ENCODE measurements around the gene BSN.

The BSN gene

DNA sequence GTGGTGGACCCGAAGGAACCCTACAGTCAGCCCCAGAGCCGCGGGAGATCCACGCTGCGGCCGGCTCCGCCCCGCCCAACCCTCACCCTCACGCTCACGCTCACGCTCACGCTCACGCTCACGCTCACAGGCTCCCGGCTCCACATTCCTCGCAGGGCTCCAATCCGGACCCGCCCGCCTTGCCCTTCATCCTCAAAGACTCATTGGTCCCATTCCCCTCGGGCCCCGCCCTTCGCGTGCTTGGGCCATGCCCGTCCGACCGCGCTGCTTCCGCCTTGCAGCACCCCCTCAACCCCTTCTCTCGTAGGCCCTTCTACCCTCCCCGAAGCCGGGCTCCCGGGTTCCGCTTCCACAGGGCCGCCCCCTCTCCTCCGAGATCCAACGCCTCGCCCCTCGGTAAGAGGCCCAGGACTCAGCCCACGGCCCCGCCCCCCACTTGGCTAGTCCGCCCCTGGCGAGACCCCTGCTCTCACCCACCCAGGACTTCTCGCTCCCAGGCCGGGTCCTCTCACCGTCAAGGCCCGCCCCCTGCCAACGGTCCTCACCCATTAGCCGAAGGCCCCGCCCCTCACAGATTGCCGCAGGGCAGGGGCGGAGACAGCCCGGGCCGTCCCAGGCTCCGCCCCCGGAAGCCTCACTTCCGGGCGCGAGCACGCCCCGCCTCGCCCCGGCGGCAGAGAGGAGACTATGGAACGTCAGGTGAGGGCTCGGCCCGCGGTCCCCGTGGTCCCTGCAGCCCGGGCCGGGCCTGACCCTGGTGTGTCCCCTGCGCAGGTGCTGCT is 119.6 kb downstream of the BSN start, which contains the start of gene APEH:
Gene APEH (plus strand): TSS at position 637 of the 782 bp plus-strand sequence. CDS start 51 bp downstream, at position 688.
- H3K27ac ChIP-seq (ENCODE audit: low read length): peak within 1 kb of the TSS; percentile 78
- peak within 1 kb of the TSS; percentile 95 for H3K4me3 ChIP-seq (ENCODE audit: low read length)
- H3K27me3 ChIP-seq (ENCODE audit: low read depth, low read length): no peaks in the 10 kb centered on the region
- H3K9me3 ChIP-seq (ENCODE audit: insufficient read depth, low read length): no peaks in the 10 kb centered on the region
- peak within 1 kb of the TSS; percentile 51; the same call in 1 of the 2 replicates for H2AFZ ChIP-seq (ENCODE audit: low read depth, low read length)
- peak within 1 kb of the TSS; percentile 96 for H3K4me2 ChIP-seq (ENCODE audit: low read length)
- peaks cover 32% of the 10 kb centered on the region for H3K36me3 ChIP-seq (replicated peaks; ENCODE audit: low read depth, low read length)
- peaks cover 31% of the 10 kb centered on the region for H3K79me2 ChIP-seq (ENCODE audit: low read length)
- peaks cover 12% of the 10 kb centered on the region for H3K4me1 ChIP-seq (ENCODE audit: low read length)
- TF ChIP-seq, protein P1, sequence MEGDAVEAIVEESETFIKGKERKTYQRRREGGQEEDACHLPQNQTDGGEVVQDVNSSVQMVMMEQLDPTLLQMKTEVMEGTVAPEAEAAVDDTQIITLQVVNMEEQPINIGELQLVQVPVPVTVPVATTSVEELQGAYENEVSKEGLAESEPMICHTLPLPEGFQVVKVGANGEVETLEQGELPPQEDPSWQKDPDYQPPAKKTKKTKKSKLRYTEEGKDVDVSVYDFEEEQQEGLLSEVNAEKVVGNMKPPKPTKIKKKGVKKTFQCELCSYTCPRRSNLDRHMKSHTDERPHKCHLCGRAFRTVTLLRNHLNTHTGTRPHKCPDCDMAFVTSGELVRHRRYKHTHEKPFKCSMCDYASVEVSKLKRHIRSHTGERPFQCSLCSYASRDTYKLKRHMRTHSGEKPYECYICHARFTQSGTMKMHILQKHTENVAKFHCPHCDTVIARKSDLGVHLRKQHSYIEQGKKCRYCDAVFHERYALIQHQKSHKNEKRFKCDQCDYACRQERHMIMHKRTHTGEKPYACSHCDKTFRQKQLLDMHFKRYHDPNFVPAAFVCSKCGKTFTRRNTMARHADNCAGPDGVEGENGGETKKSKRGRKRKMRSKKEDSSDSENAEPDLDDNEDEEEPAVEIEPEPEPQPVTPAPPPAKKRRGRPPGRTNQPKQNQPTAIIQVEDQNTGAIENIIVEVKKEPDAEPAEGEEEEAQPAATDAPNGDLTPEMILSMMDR (IDR thresholded peaks at IDR 0.05; ENCODE audit: low read depth, low read length): no peak
- TF ChIP-seq EZH2phosphoT487 (IDR thresholded peaks at IDR 0.05; ENCODE audit: low read depth): no peak
- peak within 1 kb of the TSS; percentile 94 for H3K9ac ChIP-seq (ENCODE audit: low read length)
- H4K20me1 ChIP-seq (ENCODE audit: insufficient read depth, low read length): peaks cover 4% of the 10 kb centered on the region; the same call in 1 of the 2 replicates

DNA sequence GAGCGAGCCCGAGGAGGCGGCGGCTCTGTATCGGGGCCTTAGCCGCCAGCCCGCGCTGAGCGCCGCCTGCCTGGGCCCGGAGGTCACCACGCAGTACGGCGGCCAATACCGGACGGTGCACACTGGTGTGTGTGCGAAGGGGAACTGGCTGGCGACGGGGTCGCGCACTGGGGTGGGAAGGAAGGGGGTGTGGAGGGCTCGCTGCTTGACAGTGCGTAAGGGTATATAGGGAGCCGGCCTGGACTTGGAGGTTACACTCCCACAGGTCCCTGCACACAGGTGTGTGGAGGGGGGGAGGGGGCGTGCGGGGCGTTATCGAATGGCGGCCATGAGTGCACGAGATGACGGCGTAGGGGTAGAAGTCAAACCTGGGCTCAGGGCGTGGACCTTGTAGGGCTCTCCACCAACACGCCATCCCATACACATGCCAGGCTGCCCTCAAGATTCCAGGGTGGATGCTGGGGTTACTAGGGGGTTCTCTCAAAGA is 120.3 kb downstream of the BSN start:
- Histone ChIP-seq H3K4me2 (ENCODE audit: low read length) (peak overlapping the region; percentile 90), H3K4me3 (ENCODE audit: low read length) (peak overlapping the region; percentile 95), H3K79me2 (ENCODE audit: low read length) (peaks cover 31% of the 10 kb centered on the region), H3K4me1 (ENCODE audit: low read length) (peaks cover 12% of the 10 kb centered on the region), H4K20me1 (ENCODE audit: insufficient read depth, low read length) (peaks cover 4% of the 10 kb centered on the region; the same call in 1 of the 2 replicates), H3K9ac (ENCODE audit: low read length) (peak overlapping the region; percentile 94), H3K36me3 (replicated peaks; ENCODE audit: low read depth, low read length) (peaks cover 38% of the 10 kb centered on the region), H3K27me3 (ENCODE audit: low read depth, low read length) (no peaks in the 10 kb centered on the region), H3K9me3 (ENCODE audit: insufficient read depth, low read length) (no peaks in the 10 kb centered on the region), H3K27ac (ENCODE audit: low read length) (peak overlapping the region; percentile 78), H2AFZ (ENCODE audit: low read depth, low read length) (no peak overlapping the region; the same call in 1 of the 2 replicates)
- no peak for TF ChIP-seq EZH2phosphoT487 (IDR thresholded peaks at IDR 0.05; ENCODE audit: low read depth)
- TF ChIP-seq, protein P1 (IDR thresholded peaks at IDR 0.05; ENCODE audit: low read depth, low read length): no peak

DNA sequence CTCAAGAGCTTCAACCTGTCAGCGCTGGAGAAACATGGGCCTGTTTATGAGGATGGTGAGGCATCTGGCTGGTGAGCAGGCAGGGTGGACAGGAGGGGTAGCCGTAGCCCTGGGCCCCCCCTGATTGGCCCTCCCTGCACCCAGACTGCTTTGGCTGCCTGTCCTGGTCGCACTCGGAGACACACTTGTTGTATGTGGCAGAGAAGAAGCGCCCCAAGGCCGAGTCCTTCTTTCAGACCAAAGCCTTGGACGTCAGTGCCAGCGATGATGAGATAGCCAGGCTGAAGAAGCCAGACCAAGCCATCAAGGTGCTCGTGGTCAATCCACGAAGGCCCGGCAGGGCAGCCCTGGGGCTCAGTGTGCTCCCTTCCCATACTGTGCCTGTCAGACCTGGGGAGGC is 121.6 kb downstream of the BSN start:
- Histone ChIP-seq H3K4me2 (ENCODE audit: low read length) (no peak overlapping the region), H3K36me3 (replicated peaks; ENCODE audit: low read depth, low read length) (peaks cover 45% of the 10 kb centered on the region), H3K79me2 (ENCODE audit: low read length) (peaks cover 31% of the 10 kb centered on the region), H4K20me1 (ENCODE audit: insufficient read depth, low read length) (peaks cover 4% of the 10 kb centered on the region; the same call in 1 of the 2 replicates), H3K27ac (ENCODE audit: low read length) (no peak overlapping the region), H3K9ac (ENCODE audit: low read length) (no peak overlapping the region), H3K4me3 (ENCODE audit: low read length) (no peak overlapping the region), H2AFZ (ENCODE audit: low read depth, low read length) (no peak overlapping the region), H3K27me3 (ENCODE audit: low read depth, low read length) (no peaks in the 10 kb centered on the region), H3K9me3 (ENCODE audit: insufficient read depth, low read length) (no peaks in the 10 kb centered on the region), H3K4me1 (ENCODE audit: low read length) (peaks cover 12% of the 10 kb centered on the region)
- no peak for TF ChIP-seq EZH2phosphoT487 (IDR thresholded peaks at IDR 0.05; ENCODE audit: low read depth)
- TF ChIP-seq, protein P1 (IDR thresholded peaks at IDR 0.05; ENCODE audit: low read depth, low read length): no peak

DNA sequence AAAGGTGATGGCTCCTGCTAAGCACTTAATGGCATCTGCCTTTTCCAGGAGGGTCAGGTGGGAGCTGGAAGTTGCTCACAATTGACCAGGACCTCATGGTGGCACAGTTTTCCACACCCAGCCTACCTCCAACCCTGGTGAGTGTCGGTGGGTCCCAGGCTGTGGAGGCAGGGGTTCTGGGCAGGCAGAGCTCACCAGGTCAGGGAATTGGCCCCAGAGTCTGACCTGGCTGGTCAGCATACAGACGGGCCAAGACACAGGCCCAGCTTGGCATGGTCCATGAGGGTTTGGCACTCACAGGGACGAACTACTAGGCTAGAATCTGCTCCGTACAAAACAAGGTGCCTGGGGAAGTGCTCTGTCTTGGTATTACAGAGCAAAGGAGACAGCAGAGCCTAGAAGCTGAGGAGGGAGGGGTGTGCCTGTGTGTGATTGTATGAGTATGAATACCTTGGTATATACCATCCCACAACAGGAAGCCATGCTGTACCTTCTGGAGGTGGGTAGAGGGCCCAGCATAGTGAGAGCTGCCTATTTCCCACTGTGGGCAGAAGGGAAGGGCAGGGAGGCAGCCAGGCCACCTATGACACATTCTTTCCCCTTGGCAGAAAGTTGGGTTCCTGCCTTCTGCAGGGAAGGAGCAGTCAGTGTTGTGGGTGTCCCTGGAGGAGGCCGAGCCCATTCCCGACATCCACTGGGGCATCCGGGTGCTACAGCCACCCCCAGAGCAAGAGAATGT is 126.4 kb downstream of the BSN start:
- TF ChIP-seq, protein P1 (IDR thresholded peaks at IDR 0.05; ENCODE audit: low read depth, low read length): no peak
- no peak for TF ChIP-seq EZH2phosphoT487 (IDR thresholded peaks at IDR 0.05; ENCODE audit: low read depth)
- Histone ChIP-seq H3K4me2 (ENCODE audit: low read length) (no peak overlapping the region), H4K20me1 (ENCODE audit: insufficient read depth, low read length) (no peaks in the 10 kb centered on the region), H3K79me2 (ENCODE audit: low read length) (peaks cover 5% of the 10 kb centered on the region; the same call in 1 of the 2 replicates), H3K4me3 (ENCODE audit: low read length) (no peak overlapping the region), H3K9ac (ENCODE audit: low read length) (no peak overlapping the region), H3K9me3 (ENCODE audit: insufficient read depth, low read length) (no peaks in the 10 kb centered on the region), H3K4me1 (ENCODE audit: low read length) (no peaks in the 10 kb centered on the region), H3K36me3 (replicated peaks; ENCODE audit: low read depth, low read length) (peaks cover 65% of the 10 kb centered on the region), H2AFZ (ENCODE audit: low read depth, low read length) (no peak overlapping the region), H3K27me3 (ENCODE audit: low read depth, low read length) (no peaks in the 10 kb centered on the region), H3K27ac (ENCODE audit: low read length) (no peak overlapping the region)

Measured in OCI-LY3 (cell line).